ENCODE results near the gene SRSF11.

SRSF11 gene

GRCh38 chr1:70293186-70293843, 72.1 kb downstream of the SRSF11 start:
- no peak overlapping the region for H3K4me3 ChIP-seq (ENCODE audit: low read depth, low read length)

GRCh38 chr1:70295749-70296148, 74.6 kb downstream of the SRSF11 start:
- H3K4me3 ChIP-seq (ENCODE audit: low read depth, low read length), result no peak overlapping the region
- DNase-seq (ENCODE audit: low read depth), result no peak

More at GRCh38 chr1:70293186-70293843, 72.1 kb downstream of the SRSF11 start:
- DNase-seq (ENCODE audit: low read depth), result no peak

- no peak overlapping the region for H3K4me3 ChIP-seq (ENCODE audit: low read depth, low read length)
- no peak for DNase-seq (ENCODE audit: low read depth)
Observed at GRCh38 chr1:70299472-70299871, 78.3 kb downstream of the SRSF11 start.

All from skeletal muscle cell (primary cell).